Measurements from ENCODE around the gene FRMD3.

- TF ChIP-seq TAF1 (IDR thresholded peaks at IDR 0.05; ENCODE audit: low read depth) (no peak), REST (IDR thresholded peaks at IDR 0.05; ENCODE audit: low read depth) (no peak), EP300 (IDR thresholded peaks at IDR 0.05; ENCODE audit: borderline replicate concordance) (no peak), RAD21 (IDR thresholded peaks at IDR 0.05; ENCODE audit: low read depth) (no peak), CEBPB (IDR thresholded peaks at IDR 0.05) (no peak)
- TF ChIP-seq, protein P1, sequence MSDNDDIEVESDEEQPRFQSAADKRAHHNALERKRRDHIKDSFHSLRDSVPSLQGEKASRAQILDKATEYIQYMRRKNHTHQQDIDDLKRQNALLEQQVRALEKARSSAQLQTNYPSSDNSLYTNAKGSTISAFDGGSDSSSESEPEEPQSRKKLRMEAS (IDR thresholded peaks at IDR 0.05), result no peak
Observed at GRCh38 chr9:83271665-83272071, 266.5 kb downstream of the FRMD3 start.
